ACHN (cell line): ENCODE data around the gene MIDN.

Experiments
- DNase-seq: peaks from one replicate; pipeline ENCODE4 v3.0.0-alpha.2; 2015
- in situ Hi-C: cut with HindIII; loops from 2 replicates; pipeline ENCODE4 v1.10.0; 2017; ENCODE audit warnings: low sequenced_read_pairs, low pct_ligation_motif_present, low pct_unique_long_range_greater_than_20kb

The MIDN gene

GRCh38 chr19:1253514-1254080 is 5.2 kb downstream of the MIDN start:
- in situ Hi-C loops = no loop called here
- DNase-seq = no peak

- in situ Hi-C loops = no loop called here
- DNase-seq = no peak
These were observed 5.7 kb downstream of the MIDN start for GRCh38 chr19:1254081-1254527.

- in situ Hi-C loops = no loop called here
- no peak for DNase-seq
These were observed 6.3 kb downstream of the MIDN start for GRCh38 chr19:1254530-1255185.

GRCh38 chr19:1255186-1256161 is 7.1 kb downstream of the MIDN start:
- in situ Hi-C loops = no loop called here
- no peak for DNase-seq

- no peak for DNase-seq
- in situ Hi-C loops = no loop called here
These were observed 8.5 kb downstream of the MIDN start for GRCh38 chr19:1256646-1257474.

GRCh38 chr19:1257475-1258162 is 9.2 kb downstream of the MIDN start:
- in situ Hi-C loops = no loop called here

GRCh38 chr19:1258163-1258492 is 9.7 kb downstream of the MIDN start:
- in situ Hi-C loops = no loop called here
- DNase-seq = no peak

More at GRCh38 chr19:1257475-1258162, 9.2 kb downstream of the MIDN start:
- DNase-seq = no peak

- no peak for DNase-seq
- in situ Hi-C loops = no loop called here
These were observed 10.4 kb downstream of the MIDN start for GRCh38 chr19:1258707-1259205.

GRCh38 chr19:1259206-1259875 is 11.0 kb downstream of the MIDN start:
- DNase-seq = peak; percentile 60
- in situ Hi-C loops = no loop called here

GRCh38 chr19:1259876-1260748 is 11.7 kb downstream of the MIDN start:
- no peak for DNase-seq
- in situ Hi-C loops = no loop called here

GRCh38 chr19:1260749-1261537 is 12.6 kb downstream of the MIDN start:
- DNase-seq = peak; percentile 93
- in situ Hi-C loops = no loop called here

GRCh38 chr19:1261538-1261797 is 13.1 kb downstream of the MIDN start:
- no peak for DNase-seq
- in situ Hi-C loops = no loop called here

GRCh38 chr19:1261798-1262622 is 13.6 kb downstream of the MIDN start:
- in situ Hi-C loops = no loop called here
- DNase-seq = peak; percentile 69

GRCh38 chr19:1262623-1263123 is 14.3 kb downstream of the MIDN start:
- in situ Hi-C loops = no loop called here

GRCh38 chr19:1263188-1263587 is 14.8 kb downstream of the MIDN start:
- DNase-seq = no peak
- in situ Hi-C loops = no loop called here

More at GRCh38 chr19:1262623-1263123, 14.3 kb downstream of the MIDN start:
- no peak for DNase-seq
